Activated effector memory CD4-positive, alpha-beta T cell treated with Interleukin-2 at 50 U/mL for 16 hours (primary cell): ENCODE measurements around the gene USH2A.
"Not testable (repeated sequence)": the region's sequence is repeated elsewhere in the genome, so short reads cannot be mapped to it uniquely, and the experiment has no call there.

Source experiments
- DNase-seq: peaks from one replicate; pipeline ENCODE4 v3.0.0-alpha.2; 2020

USH2A gene

DNA sequence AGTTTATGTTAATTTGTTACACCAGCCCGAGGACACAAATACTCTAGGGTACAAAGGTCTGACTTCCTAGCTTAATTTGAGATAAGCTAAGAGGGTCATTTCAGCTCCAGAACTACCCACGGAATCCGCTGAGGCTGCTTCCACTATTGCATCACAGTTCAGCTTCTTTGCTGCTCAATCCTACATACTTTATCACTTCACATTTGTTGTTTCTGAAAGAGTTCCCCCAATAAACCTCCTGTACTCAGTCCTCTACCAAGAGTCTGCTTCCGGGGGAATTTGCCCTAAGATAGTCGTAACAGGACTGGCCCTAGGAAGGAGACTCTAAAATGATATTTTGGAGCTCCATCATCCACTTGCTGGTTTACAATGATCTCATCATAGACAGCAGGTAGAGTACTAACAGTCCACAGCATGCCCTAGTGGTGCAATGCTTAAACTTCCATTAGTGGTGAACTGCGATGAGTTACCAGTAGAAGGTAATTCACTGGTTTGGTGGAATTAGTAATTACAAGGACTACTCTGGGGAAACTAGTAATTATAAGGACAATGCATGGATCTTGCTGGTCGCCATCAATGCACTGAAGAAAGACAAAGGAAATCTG, 229.3 kb downstream of the USH2A start:
- DNase-seq = no peak

- no peak for DNase-seq
These were observed 232.8 kb downstream of the USH2A start for GRCh38 chr1:216190438-216190837.

GRCh38 chr1:216186816-216187215, 236.4 kb downstream of the USH2A start:
- DNase-seq = no peak

- DNase-seq = no peak
These were observed 237.1 kb downstream of the USH2A start for GRCh38 chr1:216186141-216186540.

DNA sequence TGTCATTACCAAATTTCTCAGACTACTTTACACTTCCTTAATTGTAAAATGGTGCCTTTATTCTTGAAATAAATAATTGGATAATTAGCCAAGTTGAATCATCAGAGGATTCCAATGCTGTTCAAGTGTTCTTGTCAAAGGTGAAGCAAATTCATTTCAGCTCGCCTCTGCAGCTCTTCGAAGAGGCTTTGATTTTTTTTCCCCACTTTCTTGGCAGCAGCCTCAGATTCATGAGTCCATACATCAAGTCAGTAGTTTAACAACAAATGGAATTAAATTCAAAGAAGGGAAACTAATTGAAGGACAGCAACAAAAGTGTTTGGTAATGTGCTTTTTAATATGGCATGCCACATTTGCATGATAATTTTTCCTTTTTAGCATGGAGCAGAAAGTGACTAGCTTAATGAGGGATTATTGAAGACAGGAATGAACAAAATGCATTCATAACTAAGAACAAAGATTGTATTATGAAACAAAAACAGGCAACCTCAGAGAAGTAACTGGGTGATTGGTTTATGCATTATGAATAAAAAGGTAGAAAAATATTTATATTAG, 239.0 kb downstream of the USH2A start:
- no peak for DNase-seq

DNA sequence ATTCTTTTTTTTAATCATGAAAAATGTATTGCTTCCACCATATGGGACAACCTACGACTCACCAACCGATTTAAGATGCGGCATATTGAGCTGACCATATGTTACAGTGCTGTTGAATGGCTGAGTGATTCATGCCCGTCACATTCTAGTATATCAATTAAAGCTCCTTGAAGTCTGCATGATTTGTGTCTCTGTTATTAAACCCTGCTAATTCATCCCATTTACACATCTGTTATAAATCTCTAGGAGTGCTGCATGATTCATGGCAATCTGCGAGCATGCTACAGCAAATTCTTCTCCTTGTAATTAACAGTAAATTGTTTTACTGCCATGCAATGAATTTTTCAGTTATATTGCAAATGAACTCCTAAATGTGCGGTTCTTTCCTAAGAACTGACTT, 239.8 kb downstream of the USH2A start:
- no peak for DNase-seq

- no peak for DNase-seq
These were observed 240.2 kb downstream of the USH2A start for GRCh38 chr1:216183007-216183406.

- DNase-seq = no peak
These were observed 241.7 kb downstream of the USH2A start for GRCh38 chr1:216181590-216181989.

DNA sequence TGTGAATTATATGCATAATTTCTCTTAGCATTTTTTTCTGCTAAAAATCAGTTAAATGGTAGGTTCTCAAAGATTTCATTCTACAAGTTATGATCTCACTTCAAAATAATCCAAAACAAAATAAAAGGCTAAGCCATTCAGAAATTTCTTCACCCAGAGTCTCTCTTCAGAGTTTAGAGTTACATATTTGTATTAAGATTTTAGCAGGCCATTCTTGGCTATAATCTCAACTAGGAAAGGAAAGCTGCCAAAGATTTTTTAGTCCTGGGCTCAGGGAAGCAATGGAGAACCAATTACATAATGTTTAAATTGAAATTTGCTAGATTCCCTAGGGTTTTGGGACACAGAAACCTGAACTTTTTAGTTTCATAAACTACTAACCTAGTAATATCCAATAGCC, 245.0 kb downstream of the USH2A start:
- no peak for DNase-seq

- DNase-seq = no peak
These were observed 246.3 kb downstream of the USH2A start for GRCh38 chr1:216176970-216177369.

- DNase-seq = no peak
These were observed 247.5 kb downstream of the USH2A start for GRCh38 chr1:216175714-216176113.

- DNase-seq = no peak
These were observed 249.8 kb downstream of the USH2A start for GRCh38 chr1:216173376-216173995.

- DNase-seq = no peak
These were observed 253.9 kb downstream of the USH2A start for GRCh38 chr1:216169351-216169750.

GRCh38 chr1:216168546-216168945, 254.7 kb downstream of the USH2A start:
- DNase-seq = no peak

DNA sequence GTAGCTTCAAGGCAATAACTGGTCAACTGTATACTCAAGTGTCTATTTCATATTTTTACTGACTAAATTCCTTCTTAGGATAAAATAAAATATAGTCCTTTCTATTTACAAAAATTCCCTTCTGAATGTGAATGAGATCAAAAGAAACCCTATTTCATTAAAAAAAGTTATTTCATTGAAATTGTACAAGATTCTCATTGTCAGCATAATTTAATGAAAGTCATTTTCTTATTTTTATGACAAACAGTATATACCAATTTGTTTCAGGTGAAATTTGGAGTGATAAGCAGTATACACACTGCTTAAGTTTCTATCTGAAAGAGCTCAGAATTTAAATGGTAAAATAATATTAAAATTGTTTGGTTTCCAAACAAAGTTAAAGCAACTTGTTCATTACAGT, 269.2 kb downstream of the USH2A start:
- DNase-seq = no peak

- DNase-seq = no peak
These were observed 270.1 kb downstream of the USH2A start for GRCh38 chr1:216153130-216153529.

GRCh38 chr1:216145451-216146018, 277.7 kb downstream of the USH2A start:
- not testable (repeated sequence) for DNase-seq

- no peak for DNase-seq
These were observed 278.4 kb downstream of the USH2A start for GRCh38 chr1:216144661-216145450.

DNA sequence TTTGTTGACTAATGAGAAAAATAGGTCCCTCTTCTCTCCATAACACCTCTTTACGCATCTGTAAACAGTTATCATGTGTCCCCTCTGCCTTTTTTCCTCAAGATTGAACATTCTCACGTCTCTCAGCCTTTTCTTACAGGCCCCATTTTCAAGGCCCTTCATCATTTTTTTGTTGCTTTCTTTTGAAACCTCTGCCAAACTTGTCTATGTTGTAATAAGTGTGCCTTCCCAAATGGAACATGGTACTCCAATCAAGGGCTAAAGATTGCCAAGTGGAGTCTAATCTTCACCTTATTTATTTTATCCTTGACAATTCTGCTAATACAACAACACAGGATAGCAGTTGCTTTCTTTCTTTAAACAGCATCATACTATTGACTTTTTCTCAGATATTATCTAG, 280.3 kb downstream of the USH2A start:
- no peak for DNase-seq

DNA sequence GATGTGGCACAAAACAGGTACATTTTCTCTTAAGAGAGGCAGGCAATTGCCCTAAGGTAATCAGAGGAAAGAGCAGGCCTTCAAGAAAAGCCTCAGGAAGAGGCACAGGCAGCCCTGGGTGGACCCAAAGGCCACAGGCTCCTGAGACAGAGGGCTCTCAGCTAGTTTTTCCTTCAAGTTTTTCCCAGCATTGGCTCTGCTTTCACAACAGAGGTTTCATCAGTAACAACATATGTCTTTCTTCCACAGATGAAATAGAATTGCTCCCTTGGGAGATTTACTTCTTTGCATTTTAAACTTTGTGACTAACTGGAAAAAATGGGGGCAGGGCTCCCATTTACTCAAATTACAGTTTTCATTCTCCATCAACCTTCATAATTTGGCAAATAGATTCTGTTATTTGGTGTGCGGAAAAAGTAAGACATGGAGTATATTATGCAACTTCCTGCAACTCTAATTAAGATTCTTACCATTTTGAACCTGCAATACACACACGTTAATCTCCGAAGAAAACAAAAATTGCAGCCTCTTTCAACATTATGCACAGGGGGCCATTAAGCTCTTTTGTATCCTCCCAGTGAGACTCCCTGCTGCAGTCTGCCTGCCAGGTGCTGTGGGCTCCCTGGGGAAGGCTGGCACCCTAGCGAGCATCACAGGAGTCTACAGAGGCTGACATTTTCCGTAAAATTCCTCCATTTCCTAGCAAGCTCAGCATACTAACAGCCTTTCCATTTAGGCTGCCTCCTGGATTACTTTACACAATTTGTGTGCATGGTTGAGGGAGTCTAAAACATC, 282.3 kb downstream of the USH2A start:
- DNase-seq = no peak

- no peak for DNase-seq
These were observed 299.0 kb downstream of the USH2A start for GRCh38 chr1:216124192-216124781.

DNA sequence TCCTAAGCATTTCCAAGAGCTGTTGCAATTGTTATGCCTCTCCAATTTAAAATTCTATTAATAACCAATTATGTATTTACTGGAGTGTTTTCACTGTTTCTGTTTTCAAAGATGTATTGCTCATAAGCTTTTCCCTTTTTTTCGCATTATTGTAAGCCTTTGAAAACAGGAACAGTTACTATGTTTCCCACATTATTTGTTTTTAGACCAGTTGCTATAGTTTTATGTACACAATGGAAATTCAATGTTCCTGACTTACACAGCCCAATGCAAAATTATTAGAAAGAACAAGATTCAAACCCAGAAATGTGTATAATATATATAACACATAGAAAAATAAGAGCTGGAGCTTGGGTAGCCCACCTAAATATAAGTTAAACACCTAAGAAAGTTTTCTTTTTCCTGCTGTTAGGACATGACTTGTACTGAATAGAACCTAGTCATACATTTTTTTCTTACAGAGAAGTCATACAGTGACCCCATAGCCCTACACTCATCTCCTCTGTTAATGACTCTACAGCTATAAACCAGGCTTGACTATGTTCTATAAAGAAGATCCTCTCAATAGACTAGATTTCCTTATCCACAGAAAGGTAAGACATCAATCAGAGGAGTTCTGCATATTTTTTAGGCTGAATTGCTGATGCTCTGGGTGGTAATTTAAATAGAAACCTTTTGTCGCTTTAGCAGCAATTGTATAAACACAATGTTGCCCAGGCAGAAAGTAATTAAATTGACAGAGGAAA, 299.6 kb downstream of the USH2A start:
- no peak for DNase-seq
